ENCODE data around the gene DUSP28.
"Not testable (repeated sequence)": the region's sequence is repeated elsewhere in the genome, so short reads cannot be mapped to it uniquely, and the experiment has no call there.

Gene DUSP28

DNA sequence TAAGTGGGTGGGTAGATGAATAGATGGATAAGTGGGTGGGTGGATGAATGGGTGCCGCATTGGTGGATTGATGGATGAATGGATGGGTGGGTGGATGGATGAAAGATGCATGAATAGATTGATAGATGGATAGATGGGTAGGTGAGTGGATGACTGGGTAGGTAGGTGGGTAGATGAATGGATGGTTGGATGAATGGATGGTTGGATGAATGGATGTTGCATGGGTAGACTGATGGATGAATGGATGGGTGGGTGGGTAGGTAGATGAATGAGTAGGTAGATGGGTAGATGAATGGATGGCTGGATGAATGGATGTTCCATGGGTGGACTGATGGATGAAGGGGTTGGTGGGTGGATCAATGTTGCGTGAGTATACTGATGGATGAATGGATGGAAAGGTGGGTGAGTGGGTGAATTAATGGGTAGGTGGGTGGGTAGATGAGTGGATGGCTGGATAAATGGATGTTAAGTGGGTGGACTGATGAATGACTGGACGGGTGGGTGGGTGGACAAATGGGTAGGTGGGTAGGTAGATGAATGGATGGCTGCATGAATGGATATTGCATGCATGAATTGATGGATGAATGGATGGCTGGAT lies 32.9 kb upstream of the DUSP28 start:
- no peak for DNase-seq

DNA sequence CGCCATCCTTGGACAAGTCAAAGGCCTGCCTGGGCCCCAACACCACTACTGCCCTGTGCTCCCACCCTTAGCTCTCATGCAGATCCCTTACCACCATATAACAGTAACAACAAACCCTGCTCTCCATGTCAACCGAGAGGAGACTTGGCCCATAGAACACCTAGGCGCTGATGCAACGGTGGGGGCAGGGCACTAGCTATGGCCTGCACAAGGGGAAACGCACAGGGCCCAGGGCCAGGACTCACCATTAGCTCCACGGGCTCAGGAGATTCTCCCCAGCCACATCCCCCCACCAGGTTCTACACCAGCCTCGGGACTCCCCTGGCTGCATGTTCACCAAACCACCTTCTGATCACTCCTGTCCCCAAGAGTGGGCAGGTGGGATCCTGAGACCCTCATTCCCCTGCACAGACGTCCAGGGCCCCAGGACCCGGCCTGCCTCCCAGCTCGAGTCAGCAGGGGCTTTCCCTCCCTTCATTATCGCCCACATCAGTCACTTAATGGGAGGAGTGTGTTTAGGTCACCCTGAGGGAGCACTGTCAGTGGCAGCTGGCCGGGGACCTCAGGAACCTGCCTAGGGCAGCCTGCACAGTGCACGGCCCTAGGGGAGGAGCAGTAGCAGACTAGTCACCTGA lies 31.6 kb upstream of the DUSP28 start:
- DNase-seq = no peak

GRCh38 chr2:240529344-240529999 lies 30.7 kb upstream of the DUSP28 start:
- DNase-seq = no peak

DNA sequence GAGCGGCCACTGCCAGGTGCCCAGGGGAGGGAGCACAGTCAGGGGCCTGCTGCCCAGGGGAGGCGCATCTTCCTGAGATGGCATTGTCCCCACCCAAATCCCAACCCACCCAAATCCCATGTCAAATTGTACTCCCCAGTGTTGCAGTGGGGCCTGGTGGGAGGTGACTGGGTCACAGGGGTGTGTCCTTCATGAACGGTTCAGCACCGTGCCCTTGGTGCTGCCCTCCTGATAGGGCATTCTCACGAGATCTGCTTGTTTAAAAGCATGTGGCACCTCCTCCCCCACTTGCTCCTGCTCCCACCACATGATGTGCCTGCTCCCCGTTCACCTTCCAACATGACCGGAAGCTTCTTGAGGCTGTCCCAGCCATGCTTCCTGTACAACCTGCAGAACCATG lies 30.0 kb upstream of the DUSP28 start:
- no peak for DNase-seq

DNA sequence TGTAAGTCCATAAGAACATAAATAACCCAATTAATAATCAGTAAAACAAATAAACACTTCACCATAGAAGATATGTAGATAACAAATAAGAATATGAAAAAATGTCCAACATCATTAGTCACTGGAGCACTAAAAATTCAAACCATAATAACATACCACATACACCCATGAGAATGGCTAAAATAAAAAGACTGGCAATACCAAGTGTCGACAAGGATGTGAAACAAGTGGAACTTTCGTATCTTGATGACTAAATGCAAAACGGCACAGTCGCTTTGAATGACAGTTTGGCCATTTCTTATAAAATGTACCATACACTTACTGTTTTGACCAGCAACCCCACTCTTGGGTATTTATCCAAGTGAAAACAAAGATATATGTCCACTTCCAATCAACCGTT lies 29.1 kb upstream of the DUSP28 start:
- DNase-seq = no peak

DNA sequence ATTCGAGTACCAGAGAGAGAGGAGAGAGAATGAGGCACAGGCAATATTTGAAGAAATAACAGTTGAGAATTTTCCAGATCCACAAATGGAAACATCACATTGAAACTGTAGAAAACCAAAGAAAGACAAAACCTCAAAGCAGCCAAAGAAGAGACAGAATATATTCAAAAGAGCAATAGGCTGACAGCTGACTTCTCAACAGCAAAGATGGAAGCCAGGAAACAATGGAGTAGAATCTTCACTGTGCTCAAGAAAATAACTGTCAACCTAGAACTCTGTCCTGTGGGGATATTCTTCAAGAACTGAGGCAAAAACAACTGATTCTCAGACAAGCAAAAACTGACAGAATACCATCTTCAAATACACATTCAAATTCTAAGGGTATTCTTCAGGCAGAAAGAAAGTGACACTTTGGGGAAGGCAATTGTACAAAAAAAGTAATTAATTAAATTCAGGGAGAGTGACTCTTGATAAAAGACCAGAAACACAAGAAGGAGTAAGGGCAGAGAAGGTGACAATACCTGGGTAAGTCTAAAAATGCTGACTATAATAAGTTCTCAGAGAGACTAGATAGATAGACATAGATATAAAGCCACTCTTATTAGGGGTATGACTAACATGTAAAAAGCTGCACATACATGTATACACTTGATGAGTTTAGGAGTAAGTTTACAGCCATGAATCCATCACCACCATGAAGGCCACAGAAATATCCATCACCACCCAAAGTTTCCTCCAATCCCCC lies 28.0 kb upstream of the DUSP28 start:
- no peak for DNase-seq

GRCh38 chr2:240538031-240538780 lies 22.0 kb upstream of the DUSP28 start:
- no peak for DNase-seq

DNA sequence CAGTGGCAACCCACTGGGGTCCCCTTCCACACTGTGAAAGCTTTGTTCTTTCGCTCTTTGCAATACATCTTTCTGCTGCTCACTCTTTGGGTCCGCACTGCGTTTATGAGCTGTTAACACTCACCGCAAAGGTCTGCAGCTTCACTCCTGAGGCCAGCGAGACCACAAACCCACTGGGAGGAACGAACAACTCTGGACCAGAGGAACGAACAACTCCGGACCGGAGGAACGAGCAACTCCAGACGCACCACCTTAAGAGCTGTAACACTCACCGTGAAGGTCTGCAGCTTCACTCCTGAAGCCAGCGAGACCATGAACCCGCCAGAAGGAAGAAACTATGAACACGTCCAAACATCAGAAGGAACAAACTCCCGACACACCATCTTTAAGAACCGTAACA lies 21.1 kb upstream of the DUSP28 start:
- DNase-seq = not testable (repeated sequence)

DNA sequence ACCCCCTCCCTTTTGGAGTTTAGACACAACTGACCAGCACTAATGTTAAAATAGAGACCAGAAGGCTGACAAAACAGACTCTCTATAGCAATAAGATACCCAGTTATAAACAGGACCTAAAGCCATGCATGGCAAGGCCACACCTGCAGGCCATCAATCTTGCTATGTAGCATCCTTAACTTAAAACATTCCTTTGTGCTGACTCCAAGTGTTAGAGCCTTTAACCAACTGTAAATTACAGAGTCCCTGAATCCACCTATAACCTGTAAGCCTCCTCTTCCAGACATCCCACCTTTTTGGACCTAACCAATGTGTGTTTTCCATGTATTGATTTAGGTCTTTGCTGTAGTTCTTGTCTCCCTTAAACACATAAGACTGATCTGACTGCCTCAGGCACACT lies 20.3 kb upstream of the DUSP28 start:
- DNase-seq = no peak

- no peak for DNase-seq
Observed at GRCh38 chr2:240551288-240551687, 8.9 kb upstream of the DUSP28 start.

- DNase-seq = no peak
Observed at GRCh38 chr2:240551811-240552210, 8.3 kb upstream of the DUSP28 start.

DNA sequence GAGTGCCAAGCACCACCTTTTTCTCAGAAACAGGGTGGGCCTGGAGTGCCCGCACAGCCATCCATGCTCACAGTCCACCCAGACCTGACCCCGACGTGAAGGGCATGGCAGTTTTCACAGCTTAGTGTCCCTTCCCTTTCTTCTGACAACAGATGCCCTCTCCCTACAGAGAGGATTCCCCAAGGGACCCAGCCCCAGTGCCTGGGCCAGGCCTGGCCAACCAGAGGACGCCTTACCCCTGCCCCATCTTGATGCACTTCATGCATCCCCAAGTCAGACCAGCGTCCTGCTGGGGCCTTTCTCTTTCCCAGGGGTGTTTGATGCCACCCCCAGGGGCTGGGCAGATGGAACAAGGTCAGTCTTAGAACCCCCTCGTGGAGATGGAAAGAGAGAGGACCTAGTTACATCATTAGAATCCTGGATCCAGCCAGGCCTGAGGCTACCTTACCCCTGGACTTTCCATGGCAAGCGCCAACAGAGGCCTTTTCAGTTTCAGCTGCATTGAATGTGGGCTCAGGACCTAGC lies 6.1 kb upstream of the DUSP28 start:
- DNase-seq = no peak

DNA sequence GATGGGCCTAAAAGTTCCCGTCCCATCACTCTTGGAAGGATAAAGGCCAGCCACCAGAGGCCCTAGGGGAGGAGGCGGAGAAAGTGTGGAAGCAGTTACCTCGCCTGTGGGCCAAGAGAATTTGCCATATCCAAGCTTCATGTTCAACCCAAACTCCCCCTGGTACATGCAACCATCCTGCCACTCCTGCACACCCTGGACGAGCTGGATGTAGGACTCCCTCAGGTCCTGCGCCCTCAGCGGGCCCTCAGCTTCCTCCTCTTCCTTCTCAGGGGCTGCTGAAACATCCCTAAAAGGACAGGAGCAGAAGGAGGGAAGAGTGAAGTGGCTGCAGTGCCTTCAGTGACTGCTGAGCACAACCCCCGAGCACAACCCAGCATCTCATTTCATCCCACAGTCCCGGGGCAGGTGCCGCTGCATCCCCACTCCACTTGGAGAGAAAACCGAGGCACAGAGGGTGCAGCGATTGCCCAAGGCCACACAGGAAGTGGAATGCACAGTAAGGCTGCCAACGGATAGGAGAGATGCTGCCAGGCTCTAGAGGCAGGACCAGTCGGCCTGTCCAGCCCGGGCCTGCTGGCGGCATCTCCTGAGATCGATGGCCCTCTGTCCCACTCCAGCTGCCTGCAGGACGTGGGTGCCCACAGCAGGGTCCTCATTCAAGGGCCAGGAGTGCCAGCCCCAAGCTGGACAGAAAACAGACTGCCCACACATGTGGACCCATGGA lies 5.2 kb upstream of the DUSP28 start:
- no peak for DNase-seq

- DNase-seq = no peak
Observed at GRCh38 chr2:240555541-240556250, 4.5 kb upstream of the DUSP28 start.

- peak in 2 of 51 donors; percentile 14 to 35 for DNase-seq
Observed at GRCh38 chr2:240556553-240557100, 3.5 kb upstream of the DUSP28 start.

DNA sequence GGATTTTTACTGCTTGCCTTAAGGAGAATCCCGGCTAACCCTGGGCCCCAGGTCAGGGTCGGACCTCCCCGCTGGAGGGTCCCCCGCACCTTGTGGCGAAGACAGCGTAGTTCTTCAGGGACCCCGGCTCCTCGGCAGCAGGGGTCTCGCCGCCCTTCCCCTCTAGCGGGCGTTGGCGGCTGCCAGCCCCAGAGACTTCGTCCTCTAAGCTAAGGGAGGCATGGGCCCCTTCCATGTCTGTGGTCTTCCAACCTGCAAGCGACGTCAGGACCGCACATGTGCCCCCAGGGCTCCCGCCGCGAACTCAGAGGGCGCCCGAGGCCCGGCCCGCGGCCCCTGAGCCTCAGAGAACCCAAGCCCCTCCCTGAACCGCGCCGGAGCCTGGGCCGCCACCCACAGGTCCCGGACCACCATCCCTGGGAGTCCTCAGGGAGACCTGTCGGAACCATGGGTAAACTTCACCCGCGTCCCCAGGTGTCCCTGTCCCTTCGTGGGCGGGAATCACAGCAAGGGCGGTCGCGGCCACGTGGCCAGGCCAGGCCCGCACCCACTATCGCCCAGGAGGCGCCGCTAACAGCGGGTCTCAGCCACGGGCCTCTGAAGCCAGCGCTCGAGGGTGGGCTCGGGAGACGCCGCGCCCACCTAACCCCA lies 2.9 kb upstream of the DUSP28 start:
- DNase-seq = no peak

DNA sequence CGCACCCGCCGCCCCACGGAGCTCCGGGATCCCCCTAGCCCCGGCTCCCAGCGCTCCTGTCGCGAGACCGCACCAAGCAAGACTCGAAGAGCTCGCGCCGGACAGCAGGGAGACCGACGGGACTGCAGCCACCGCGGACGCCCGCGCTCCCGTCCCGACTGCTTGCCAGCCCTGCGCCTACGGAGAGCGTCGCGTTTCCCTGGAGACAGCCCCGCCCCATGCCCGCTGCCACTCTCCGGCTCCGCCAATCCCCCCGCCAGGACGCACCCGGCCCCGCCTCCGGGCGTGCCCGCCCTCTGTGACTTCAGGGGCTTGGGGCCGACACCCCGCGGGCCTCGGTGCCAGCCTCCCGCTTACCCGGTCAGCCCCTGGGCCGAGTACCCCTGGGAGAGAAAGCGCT lies 2.3 kb upstream of the DUSP28 start, which contains the start of gene ANKMY1:
Gene ANKMY1 (minus strand): TSS at position 181 of the 400 bp plus-strand sequence. CDS start 653 bp downstream, outside the sequence.
- peak in 28 of 51 donors; percentile 3 to 77 (median 50) for DNase-seq

- no peak for DNase-seq
Observed at GRCh38 chr2:240558236-240558761, 1.9 kb upstream of the DUSP28 start.

DNA sequence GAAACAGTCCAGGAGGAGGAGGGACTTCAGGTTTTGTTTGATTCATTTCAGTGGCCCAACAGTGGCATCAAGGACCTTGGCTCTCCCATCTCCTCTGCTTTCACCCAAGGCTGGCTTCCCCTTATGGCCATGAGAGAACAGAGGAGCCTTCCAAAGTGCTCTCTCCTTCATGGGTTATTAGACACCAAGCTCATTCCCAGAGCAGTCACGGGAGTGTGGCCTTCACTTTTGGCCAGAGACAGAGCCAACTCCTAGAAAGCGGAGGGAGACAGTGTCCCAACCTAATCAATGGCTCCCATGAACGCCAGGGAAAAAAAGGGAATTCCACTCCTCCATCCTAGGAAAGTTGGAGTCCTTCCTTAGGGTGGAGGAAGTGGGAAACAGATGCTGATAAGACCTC lies 871 bp upstream of the DUSP28 start:
- DNase-seq = no peak
